Smooth muscle cell of the brain vasculature (primary cell): ENCODE data around the gene ACP1.

Experiments
- DNase-seq: peaks from one replicate; pipeline ENCODE4 v3.0.0-alpha.2; 2012; ENCODE audit warnings: low read depth, low spot score

Gene ACP1

DNA sequence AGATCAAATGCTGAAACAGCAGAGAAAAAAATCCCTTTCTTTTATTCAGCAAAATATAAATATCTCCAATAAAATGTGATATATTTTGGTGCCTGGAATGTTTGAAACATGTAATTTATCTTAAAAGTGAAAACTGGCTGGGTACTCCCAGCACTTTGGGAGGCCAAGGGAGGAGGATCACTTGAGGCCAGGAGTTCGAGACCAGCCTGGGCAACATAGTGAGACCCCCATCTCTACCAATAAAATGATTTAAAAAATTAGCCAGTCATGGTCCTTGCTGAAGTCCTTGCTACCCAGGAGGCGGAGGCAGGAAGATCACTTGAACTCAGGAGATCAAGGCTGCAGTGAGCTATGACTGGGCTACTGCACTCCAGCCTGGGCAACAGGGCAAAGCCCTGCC is 9.6 kb upstream of the ACP1 start:
- DNase-seq: no peak

DNA sequence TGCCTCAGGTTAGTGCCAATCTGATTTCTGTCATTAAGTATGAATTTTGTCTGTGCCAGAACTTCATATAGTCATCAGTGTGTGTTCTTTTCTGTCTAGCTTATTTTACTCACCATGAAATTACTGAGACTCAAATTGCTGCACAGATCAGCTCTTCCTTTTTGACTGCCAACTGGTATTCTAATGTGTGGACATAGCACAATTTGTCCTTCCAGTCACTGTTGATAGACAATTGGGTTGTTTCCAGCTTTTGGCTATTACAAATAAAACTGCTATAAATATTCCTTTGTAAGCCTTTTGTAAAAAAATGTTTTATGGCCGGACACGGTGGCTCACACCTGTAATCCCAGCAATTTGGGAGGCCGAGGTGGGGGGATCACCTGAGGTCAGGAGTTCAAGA is 8.7 kb upstream of the ACP1 start:
- DNase-seq: no peak

DNA sequence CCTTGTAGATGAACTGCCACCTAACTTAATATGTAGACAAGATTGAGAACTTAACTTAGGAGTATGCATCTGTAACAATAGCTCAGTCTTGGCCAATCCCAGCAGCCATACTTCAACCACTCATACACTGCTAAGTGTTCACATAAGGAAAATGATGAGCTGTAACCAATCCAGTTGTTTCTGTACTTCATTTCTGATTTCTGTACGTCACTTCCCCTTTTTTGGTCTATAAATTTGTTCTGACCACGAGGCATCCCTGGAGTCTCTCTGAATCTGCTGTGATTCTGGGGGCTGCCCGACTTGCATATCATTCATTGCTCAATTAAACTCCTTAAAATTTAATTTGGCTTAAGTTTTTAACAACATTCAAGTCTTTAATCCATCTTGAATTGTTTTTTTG is 7.3 kb upstream of the ACP1 start:
- no peak for DNase-seq

DNA sequence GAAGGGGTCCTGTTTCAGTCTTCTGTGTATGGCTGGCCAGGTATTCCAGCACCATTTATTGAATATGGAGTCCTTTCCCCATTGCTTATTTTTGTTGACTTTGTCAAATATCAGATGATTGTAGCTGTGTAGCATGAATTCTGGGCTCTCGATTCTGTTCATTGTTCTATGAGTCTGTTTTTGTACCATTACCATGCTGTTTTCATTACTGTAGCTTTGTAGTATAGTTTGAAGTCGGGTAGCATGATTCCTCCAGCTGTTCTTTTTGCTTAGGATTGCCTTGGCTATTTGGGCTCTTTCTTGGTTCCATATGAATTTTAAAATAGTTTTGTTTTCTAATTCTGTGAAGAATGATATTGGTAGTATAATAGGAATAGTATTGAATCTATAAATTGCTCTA is 6.9 kb upstream of the ACP1 start:
- no peak for DNase-seq

DNA sequence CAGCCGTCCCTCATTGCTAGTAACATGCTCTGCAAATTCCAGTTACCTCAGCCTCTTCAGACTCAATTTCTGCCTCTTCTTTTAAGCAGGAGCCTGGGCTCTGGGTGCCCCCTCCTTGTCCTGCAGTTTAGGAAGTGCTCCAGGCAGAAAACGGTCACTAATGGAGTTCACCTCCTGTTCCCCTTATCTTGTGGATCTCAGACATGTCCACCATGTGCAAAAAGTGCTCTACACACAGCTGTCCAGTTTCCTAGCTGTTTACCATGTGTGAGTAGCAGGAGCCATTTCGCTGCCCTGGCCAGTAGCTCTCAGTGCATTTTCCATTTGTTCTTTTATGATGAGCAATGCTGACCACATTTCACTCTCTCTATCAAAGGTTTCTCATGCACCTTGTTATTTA is 5.8 kb upstream of the ACP1 start:
- DNase-seq: no peak

DNA sequence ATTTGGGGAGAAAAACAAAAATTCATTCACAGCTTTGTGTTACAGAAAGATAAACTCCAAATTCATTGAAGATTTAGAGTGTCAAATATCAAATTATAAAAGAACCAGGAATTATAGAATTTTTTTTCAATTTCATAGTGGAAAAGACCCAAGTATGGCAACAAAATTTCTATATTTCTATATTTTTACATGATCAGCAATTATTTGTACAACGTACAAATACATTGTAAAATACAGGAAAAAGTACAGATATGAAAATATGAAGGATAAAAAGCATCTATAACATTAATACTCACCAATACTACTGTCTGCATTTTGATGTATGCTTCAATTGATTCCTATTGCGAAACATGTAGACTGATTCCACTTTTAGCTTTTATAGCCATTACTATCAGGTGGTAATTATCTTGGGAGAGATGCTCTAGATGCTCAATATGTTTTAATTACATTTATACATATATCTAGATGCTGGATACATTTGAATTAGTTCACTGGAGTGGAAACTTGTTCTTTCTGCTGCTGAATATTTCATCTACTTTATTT is 4.9 kb upstream of the ACP1 start:
- DNase-seq: no peak

DNA sequence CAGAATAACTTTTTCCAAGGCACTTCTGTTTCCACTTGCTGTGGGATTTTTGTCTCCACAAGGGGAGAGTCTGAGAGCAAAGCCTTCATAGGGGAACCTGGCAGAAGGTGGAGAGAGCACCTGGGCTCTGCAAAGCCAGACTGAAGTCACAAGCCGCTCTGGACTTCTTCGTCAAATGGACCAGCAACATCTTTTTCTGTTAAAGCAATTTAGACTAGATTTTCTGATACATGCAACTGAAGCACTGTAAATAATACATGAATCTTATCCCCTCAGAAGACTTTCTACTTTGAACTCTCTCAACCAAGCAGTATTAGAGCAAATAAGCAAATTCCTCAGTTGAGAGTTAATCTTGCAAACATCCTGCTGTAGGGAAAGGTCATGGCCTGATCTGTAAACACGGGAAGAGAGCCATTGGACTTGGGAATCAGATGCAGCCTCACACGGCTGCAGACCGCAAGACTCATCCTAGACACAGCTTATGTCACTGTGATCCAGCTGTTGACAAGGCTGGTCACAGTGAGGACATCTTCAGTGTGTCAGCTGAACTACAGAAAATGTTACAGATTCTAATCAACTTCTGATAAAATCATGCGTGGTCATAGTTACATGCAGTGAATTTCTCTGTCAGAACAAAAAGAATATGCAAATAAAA is 4.1 kb upstream of the ACP1 start:
- DNase-seq: no peak

DNA sequence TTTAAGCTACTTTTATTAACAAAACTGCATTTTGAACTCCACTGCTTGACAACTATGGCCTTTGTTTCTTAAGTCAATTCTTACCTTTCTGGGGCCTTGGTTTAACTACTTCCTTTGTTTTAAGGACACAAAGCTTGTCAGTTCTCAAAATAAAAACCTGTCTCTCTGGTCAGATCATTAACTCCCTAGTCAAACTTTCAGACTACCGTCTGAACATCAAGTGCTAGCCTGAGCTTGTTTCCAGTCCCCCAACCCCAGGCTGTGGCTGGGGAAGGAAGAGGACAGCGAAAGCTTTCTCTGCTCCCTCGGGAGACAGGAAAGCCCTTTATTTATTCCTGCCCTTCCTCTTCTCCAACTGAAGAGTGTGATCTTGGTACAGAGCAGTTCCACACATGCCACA is 2.6 kb upstream of the ACP1 start:
- no peak for DNase-seq

DNA sequence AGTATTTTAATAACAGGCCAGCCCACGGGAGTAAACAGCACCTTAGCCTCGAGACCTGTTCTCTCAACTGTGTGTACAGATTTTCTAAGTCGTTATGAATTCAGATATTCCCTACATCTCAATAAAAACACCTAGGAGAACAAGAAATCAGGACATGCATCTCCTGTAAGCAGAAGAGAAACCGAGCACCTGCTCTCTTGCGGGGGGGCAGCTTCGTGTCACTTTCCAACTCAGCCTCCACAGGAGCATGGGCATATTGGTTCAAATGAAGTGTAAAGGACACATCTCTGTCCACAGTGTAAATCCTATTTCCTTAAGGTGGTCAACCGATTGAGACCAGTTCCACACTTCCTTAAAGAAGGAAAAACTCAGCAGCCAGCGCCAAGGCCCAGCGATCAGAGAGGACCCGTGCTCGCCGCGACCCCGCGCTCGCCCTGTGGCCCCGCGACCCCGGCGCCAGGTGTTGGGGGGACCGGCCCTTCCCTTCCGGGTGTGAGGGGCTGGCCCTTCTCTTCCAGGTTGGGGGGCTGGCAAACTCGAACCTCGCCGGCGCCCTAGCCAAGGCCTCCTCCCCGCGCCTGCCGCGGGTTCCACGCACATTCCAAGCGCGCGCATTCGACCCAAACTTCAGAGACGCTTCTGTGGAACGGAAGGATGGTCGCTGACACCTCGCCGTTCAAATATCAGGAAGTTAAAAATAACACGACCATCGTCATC is 1.6 kb upstream of the ACP1 start:
- DNase-seq: no peak

DNA sequence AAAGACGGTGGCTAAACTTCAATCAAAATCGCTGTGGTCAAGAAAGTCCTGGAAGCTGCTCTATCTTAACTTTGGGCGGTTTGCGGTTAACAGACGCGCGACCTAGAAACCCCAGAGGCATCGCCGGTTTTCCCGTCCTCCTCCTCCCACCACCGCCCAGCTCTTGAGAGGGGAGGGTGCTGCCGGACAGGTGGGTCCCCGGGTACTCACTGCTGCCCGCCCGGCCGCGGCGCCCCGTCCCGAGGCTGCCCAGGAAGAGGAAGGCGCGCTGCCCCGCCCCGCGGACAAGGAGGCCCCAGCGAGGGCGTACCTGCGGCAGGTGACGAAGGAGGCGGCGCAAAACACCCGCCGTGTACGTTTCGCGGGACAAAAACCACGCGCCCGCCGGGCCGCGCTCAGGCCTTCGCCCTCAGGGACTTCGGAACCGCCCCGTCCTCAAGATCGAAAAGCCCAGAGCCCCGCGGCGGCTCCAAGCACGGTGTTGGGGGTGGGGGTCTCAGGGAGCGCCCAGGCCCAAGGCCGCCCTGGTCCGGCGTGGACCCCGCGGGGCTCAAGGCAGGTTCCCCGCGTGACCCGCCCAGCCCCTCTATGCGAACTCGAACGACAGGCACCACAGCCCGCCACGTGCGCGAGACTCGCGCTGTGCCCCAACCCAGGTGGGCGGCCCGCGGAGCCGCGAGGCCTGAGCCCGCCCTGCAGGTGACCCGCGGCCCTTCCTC is 814 bp upstream of the ACP1 start, which contains the start of gene SH3YL1:
Gene SH3YL1, minus strand, starts transcription at position 259 of the 719 bp plus-strand sequence. Its CDS starts 48 bp downstream, at position 211.
- no peak for DNase-seq

DNA sequence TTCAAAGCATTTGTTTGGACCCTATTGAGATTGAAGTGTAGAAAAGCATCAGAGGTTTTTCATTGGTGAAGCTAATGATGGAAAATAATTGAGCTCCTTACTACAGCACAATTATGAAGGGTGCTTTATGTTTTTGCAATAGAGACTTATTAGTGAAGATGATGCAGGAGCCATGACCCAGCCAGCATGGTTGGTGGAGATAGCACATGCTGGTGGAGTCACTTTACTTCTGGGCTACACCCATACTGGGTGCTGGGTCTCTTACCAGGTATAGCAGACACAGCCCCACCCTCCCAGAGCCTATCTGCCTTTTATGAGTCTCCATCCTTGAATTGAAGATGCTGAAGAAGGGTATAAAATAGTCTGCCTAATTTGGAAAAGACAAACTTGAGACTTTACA is 3.6 kb downstream of the ACP1 start:
- no peak for DNase-seq

DNA sequence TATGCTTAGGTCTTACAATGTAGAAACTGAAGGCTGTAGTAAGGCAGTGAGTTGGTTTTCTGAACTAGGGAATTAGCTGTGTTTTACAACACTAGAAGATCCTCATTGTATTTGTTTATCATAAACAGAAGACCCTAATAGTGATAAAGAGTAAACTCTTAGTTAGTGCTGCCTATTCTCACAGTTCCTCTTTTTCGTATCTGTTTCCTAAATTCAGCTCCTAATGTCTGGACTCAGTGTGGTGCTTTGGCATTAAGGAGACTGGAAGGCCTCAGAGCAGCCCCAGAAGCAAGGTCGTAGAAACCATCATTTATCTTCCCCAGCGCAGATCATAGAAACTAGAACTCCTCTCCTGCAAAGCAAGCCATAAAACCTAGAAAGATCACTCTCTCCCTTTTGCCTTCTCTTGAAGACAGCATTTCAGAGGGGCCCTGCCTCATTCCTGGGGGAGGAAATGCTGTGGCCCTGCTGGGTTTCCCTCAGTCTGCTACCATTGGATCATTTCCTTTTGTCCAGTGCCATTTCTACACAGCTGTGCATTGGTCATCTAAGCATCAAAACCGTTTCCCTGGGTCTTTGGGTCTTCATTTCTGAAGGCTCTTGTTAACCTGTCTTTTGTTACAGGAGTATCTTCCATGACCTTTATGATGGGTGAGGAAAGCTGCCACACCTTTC is 4.7 kb downstream of the ACP1 start:
- no peak for DNase-seq

DNA sequence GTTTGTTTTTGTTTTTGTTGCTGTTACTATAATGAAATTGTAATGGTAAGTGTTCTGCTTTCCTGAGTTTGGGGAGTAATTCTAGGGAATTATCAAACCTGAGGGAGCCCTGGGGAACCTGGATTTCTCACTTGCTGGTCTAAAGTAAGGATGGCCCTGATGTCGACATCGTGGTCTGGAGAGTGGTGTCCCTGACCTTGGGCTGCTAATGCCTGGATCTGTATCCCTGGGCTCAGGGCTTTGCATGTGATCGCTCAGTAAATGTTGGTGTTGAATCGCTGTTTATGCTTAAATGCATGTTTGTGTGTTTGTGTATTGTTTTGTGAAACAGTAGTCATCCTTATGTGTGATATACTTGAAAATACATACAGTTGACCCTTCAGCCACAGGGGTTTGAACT is 6.1 kb downstream of the ACP1 start:
- no peak for DNase-seq

DNA sequence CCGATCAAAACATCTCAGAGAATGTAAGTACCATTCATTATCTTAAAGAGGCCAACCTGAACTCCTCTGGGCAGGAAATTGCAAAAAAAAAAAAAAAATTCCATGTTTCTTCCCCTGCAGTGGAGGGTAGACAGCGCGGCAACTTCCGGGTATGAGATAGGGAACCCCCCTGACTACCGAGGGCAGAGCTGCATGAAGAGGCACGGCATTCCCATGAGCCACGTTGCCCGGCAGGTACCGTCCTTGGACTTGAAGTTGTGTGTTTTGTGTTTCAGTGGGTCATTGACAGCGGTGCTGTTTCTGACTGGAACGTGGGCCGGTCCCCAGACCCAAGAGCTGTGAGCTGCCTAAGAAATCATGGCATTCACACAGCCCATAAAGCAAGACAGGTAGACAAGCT is 7.2 kb downstream of the ACP1 start:
- no peak for DNase-seq

DNA sequence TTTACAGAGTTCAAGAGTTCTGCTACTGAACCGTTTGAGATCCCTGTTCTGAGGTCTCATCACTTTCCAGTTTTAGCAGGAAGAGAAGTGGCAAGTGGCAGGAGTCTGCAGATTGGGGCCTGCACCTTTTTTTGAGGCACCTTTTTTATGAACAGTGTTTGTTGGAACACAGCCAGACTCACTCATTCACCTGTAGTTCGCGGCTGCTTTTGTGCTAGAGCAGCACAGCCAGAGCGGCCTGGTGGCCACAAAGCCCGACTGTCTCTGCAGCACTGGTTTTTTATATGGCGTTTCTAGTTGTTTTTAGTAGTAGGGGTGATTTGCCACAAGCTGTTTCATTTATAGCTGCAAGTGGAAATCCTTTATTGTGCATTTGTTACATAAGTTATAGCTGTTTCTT is 8.6 kb downstream of the ACP1 start:
- no peak for DNase-seq

DNA sequence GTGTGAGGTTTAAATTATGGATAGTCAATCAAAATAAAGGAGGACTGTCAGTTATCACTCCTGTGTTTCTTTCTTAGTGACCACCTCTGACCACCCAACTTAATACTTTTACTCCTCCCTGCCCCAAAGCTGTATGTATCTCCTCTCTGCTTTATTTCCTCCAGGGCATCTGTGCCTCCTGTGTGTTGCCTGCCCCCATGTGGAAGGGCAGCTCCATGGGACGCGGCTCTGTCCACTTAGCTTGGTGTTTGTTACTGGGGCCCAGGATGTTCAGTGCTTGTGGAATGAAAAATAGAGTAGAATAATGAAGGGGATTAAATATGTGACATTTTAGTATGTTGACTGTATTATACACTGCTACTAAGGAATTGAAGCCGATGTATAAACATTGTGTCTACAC is 9.8 kb downstream of the ACP1 start:
- DNase-seq: no peak

DNA sequence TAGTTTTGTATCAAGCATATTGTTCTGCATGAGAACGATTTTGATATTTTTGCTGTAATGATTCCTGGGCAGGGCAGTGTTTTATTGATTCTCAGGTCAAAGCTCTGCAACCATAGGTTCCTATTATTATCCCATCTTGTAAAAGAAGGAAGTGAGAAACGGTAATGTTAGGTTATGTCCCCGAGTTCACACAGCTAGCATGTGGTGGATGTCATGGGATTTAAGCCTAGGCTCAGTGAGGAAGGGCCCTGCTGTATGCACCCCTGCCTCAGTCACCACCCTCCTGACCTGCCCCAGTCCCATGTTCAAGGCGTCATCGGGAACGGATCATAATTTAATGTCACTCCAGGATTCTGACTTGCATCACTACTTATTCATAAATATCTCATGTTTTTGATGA is 10.7 kb downstream of the ACP1 start:
- DNase-seq: no peak

DNA sequence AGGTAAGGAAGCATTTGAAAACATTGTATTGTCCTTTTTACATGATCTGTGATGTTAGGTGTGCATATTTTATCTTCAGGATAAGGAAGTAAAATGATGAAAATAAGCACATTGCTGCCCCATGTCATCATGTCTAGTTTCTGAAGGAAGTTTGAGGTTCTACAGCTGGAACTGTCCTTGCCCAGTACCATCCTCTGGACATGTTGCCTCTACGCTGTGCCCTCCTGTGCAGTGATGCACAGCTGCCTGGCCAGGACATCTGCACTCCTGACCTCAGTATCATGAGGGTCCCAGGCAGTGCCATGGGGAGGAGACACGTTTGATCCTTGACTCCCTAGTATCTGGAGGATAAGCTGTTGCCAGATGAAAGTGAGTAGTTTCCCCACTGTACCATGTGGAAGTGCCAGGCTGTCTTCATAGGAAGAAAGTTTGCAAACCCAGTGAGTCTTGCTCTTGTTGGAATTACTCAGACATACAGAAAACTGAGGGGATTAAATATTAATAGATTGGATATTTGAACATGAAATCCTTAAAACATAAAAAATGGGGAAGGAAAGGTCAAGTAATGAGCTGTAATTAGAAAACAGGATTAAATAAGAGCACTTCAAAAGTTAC is 13.7 kb downstream of the ACP1 start:
- DNase-seq: no peak

DNA sequence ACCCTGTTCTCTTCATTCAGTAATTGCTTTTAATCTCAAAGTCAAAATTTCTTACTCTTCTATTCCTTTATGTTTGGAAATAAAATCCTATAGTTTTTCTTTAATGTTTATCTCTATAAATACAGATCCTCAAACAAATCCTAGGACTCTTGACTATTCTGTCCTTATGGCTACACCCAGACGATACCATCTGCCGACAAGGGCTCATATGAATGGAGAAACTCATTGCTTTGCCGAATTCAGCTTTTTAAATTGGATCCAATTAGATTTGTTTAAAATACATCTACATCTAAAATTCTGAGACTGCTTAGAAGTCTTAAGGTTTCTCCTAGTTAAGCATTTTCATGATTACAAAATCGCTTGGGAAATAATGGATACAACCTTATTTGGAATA is 14.2 kb downstream of the ACP1 start:
- no peak for DNase-seq

DNA sequence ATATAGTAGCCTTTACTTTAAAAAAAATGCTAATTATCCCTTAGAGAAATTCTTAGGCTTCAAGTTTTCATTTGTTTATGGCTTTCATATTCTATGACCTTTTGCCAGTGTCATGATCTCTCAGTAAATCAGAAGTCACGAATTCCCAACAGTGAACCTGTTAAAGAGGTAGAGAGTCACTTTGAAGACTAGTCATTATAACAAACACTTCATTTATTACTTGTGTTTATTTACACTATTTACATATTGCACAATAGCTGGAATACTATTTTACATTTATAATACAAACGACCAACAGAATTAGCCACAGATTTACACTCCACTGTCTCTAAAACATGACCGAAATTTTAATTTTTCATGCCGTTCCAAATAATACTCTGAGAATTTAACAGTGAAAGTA is 14.6 kb downstream of the ACP1 start:
- no peak for DNase-seq

DNA sequence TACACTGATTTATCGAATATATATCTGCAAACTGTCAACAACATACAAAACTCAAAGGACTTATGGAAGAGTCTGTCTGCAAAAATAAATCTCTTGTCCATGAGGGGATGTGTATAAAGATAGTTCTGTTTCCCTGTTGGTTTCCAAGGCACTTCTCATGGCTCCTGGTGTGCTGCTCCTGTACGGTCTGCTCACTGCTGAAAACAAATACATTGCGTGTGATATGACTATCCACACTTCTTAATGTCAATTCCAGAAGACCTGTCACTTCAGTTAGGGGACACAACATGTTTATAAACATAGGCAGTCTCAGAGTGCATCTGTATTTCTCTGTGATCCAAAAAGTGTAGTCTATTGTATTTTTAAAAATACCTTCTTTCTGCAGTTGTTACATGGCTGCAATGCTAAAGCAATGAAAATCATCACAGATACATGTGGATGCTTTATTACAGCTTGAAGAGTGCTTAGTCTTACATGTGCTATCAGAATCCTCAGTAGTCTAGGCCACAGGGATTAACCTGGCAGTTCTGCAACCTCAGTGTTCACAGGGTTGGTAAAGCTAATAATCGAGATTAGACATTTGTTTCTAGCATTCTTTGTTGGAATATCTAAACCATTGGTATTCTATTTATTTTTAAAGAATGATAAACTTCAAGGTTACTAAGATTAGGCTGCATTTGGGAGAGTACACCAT is 15.4 kb downstream of the ACP1 start:
- DNase-seq: no peak
